DMS153 treated with DMSO at 0.1 percent for 48 hours (cell line): ENCODE results near the gene HAVCR2.

Experiments
- DNase-seq: peaks from one replicate; lab custom pipeline; 2025; ENCODE audit not compliant: unreplicated experiment; lab: John Stamatoyannopoulos, UW

Gene HAVCR2

GRCh38 chr5:157108976-157109375 is at the start of gene HAVCR2:
Gene HAVCR2, minus strand, starts transcription at chr5:157109044. Its CDS starts 61 bp downstream, at chr5:157108983.
- no peak for DNase-seq

- no peak for DNase-seq
Observed at GRCh38 chr5:157157293-157157891, 48.5 kb upstream of the HAVCR2 start.

GRCh38 chr5:157155297-157155696 is 46.5 kb upstream of the HAVCR2 start:
- no peak for DNase-seq

- no peak for DNase-seq
Observed at GRCh38 chr5:157150995-157151394, 42.2 kb upstream of the HAVCR2 start.

- no peak for DNase-seq
Observed at GRCh38 chr5:157148734-157149615, 40.1 kb upstream of the HAVCR2 start.

- no peak for DNase-seq
Observed at GRCh38 chr5:157143127-157143971, 34.5 kb upstream of the HAVCR2 start.

- DNase-seq: peak; percentile 82
Observed at GRCh38 chr5:157142317-157143126, 33.7 kb upstream of the HAVCR2 start, which contains the start of gene MED7. Gene MED7, minus strand, starts transcription at chr5:157142865. Its CDS starts 3,434 bp downstream, at chr5:157139431.

GRCh38 chr5:157137691-157138090 is 28.8 kb upstream of the HAVCR2 start:
- no peak for DNase-seq

GRCh38 chr5:157132281-157132612 is 23.4 kb upstream of the HAVCR2 start:
- no peak for DNase-seq

GRCh38 chr5:157130925-157131324 is 22.1 kb upstream of the HAVCR2 start:
- DNase-seq: no peak

GRCh38 chr5:157121709-157122108 is 12.9 kb upstream of the HAVCR2 start:
- DNase-seq: no peak

GRCh38 chr5:157120102-157120501 is 11.3 kb upstream of the HAVCR2 start:
- DNase-seq: no peak

GRCh38 chr5:157116483-157116954 is 7.7 kb upstream of the HAVCR2 start:
- DNase-seq: no peak

GRCh38 chr5:157115502-157115901 is 6.7 kb upstream of the HAVCR2 start:
- DNase-seq: no peak

GRCh38 chr5:157115012-157115411 is 6.2 kb upstream of the HAVCR2 start:
- no peak for DNase-seq

GRCh38 chr5:157113002-157113401 is 4.2 kb upstream of the HAVCR2 start:
- no peak for DNase-seq

GRCh38 chr5:157109744-157110143 is 900 bp upstream of the HAVCR2 start:
- DNase-seq: no peak

- no peak for DNase-seq
Observed at GRCh38 chr5:157107508-157107907, 1.3 kb downstream of the HAVCR2 start.

- no peak for DNase-seq
Observed at GRCh38 chr5:157106630-157107461, 2.0 kb downstream of the HAVCR2 start.
